Kidney (tissue), 14 donors: Measurements from ENCODE around the gene PALB2. TPM values are rescaled to one million over a fixed set of nuclear protein-coding genes. Genes with fewer than 3 reads are reported as not detected.

ENCODE experiments used
- DNase-seq, 5 donors: peaks; one replicate each; pipeline ENCODE4 v3.0.0-alpha.2; 2013 to 2020
- FAIRE-seq: peaks from 2 replicates; lab custom pipeline; 2012; peaks lifted over from hg19 to GRCh38; lab: Jason Lieb, UNC
- H3K27ac ChIP-seq, 2 donors: one replicate each; pipeline ENCODE4 v1.7.0; 2013; ENCODE audit warnings: low read depth in 2 of 2, low read length in 2 of 2, inconsistent platforms in 1 of 2
- H3K27me3 ChIP-seq: one replicate; pipeline ENCODE4 v1.7.1; 2013; ENCODE audit warnings: low read length, inconsistent platforms; ENCODE audit not compliant: control insufficient read depth, insufficient read depth
- H3K36me3 ChIP-seq, 3 donors: one replicate each; pipeline versions ENCODE4 v1.7.0 to v1.7.1; 2013; ENCODE audit warnings: low read length in 3 of 3, control low read depth in 1 of 3, inconsistent platforms in 1 of 3; ENCODE audit not compliant: insufficient read depth in 3 of 3, control insufficient read depth in 2 of 3
- H3K4me1 ChIP-seq, 3 donors: one replicate each; pipeline versions ENCODE4 v1.7.0 to v1.7.1; 2013; ENCODE audit warnings: low read length in 3 of 3, inconsistent platforms in 1 of 3, low read depth in 1 of 3; ENCODE audit not compliant: control insufficient read depth in 2 of 3, insufficient read depth in 2 of 3
- H3K4me3 ChIP-seq, 3 donors: one replicate each; pipeline versions ENCODE4 v1.7.0 to v1.8.1; 2013; ENCODE audit warnings: low read length in 3 of 3, control low read depth in 1 of 3, inconsistent platforms in 1 of 3
- H3K9ac ChIP-seq, 3 donors: one replicate each; pipeline versions ENCODE4 v1.7.0 to v1.7.1; 2013; ENCODE audit warnings: low read length in 3 of 3, control low read depth in 1 of 3, inconsistent platforms in 1 of 3
- H3K9me3 ChIP-seq, 3 donors: one replicate each; pipeline versions ENCODE4 v1.7.0 to v1.7.1; 2013; ENCODE audit warnings: low read length in 3 of 3, control low read depth in 1 of 3, inconsistent platforms in 1 of 3; ENCODE audit not compliant: control insufficient read depth in 2 of 3, insufficient read depth in 1 of 3
- CTCF ChIP-seq: IDR thresholded peaks from 3 replicates; pipeline ENCODE4 v1.5.1; 2012; ENCODE audit warnings: mild to moderate bottlenecking, moderate library complexity, borderline replicate concordance; ENCODE audit not compliant: insufficient read depth; ENCODE audit errors: extremely low read depth
- intact Hi-C: fragments of 100-400 bp; cut with DNase I; formaldehyde crosslinking; loops from one replicate; pipeline ENCODE4 v1.11.1; 2022
- polyA plus RNA-seq: library from polyadenylated mRNA; stranded (reverse); fragments of 350-450 nt; fragmentation: Illumina TruSeq; extraction: RNeasy Lipid Tissue Mini Kit (QIAGEN cat#74804); gene quantifications from one replicate; pipeline ENCODE4 v1.2.3, GENCODE V29; 2014; ENCODE audit warnings: low read depth, low replicate concordance; ENCODE audit not compliant: insufficient read depth
- total RNA-seq: library from RNA; stranded (reverse); fragmentation: NEBNext Ultra II Directional; extraction: Animal tissue kit (Norgen Biotek cat#: 25700); gene quantifications from one replicate; pipeline ENCODE4 v1.2.1, GENCODE V29; 2021
- donor health status: control.
- donor health status: control.
- donor health status: control.
- donor health status: control.
- donor health status: control.
- donor health status: DM: yes; HTN: yes; CAD: no.
- donor health status: Normal renal cell carcinoma (clear cell type).

Gene PALB2
- total and polyA plus RNA-seq, 2 donors from 2014 or later, result 5.7 to 11.7 TPM

GRCh38 chr16:23581764-23582163 is 59.3 kb downstream of the PALB2 start:
- no peaks in the 10 kb centered on the region for H3K4me1 ChIP-seq
- H3K36me3 ChIP-seq, result peaks cover 13 to 57% (median 31%) of the 10 kb centered on the region in 3 donors
- intact Hi-C loops, result no loop called here
- H3K9me3 ChIP-seq, result no peaks in the 10 kb centered on the region
- no peak overlapping the region for H3K4me3 ChIP-seq
- no peak overlapping the region for H3K27ac ChIP-seq
- H3K27me3 ChIP-seq, result no peaks in the 10 kb centered on the region
- DNase-seq (no peak), FAIRE-seq (no peak)
- H3K9ac ChIP-seq, result no peak overlapping the region
- TF ChIP-seq CTCF, result no peak

- FAIRE-seq, result no peak
- H3K9me3 ChIP-seq, result no peaks in the 10 kb centered on the region
- no peak overlapping the region for H3K9ac ChIP-seq
- no peak overlapping the region for H3K4me3 ChIP-seq
- intact Hi-C loops, result no loop called here
- no peak for TF ChIP-seq CTCF
- H3K27ac ChIP-seq, result no peak overlapping the region
- H3K36me3 ChIP-seq, result peaks cover 17 to 50% (median 25%) of the 10 kb centered on the region in 3 donors
- H3K4me1 ChIP-seq, result no peaks in the 10 kb centered on the region
- no peaks in the 10 kb centered on the region for H3K27me3 ChIP-seq
- no peak for DNase-seq
Measured at GRCh38 chr16:23580391-23580790, 60.7 kb downstream of the PALB2 start.

- H3K27me3 ChIP-seq, result no peaks in the 10 kb centered on the region
- no peaks in the 10 kb centered on the region for H3K4me1 ChIP-seq
- FAIRE-seq (no peak), DNase-seq (no peak)
- TF ChIP-seq CTCF, result no peak
- intact Hi-C loops, result no loop called here
- H3K4me3 ChIP-seq, result no peak overlapping the region
- no peak overlapping the region for H3K9ac ChIP-seq
- H3K9me3 ChIP-seq, result no peaks in the 10 kb centered on the region
- peaks cover 15 to 40% (median 20%) of the 10 kb centered on the region in 3 donors for H3K36me3 ChIP-seq
- no peak overlapping the region for H3K27ac ChIP-seq
Measured at GRCh38 chr16:23579371-23579770, 61.7 kb downstream of the PALB2 start.
